Midbrain (tissue), 1 donor: Measurements from ENCODE around the gene BLACAT1.
"Not testable (repeated sequence)": the region's sequence is repeated elsewhere in the genome, so short reads cannot be mapped to it uniquely, and the experiment has no call there.

ENCODE experiments used
- DNase-seq: peaks from one replicate; lab custom pipeline; 2025; lab: John Stamatoyannopoulos, UW

The BLACAT1 gene

DNA sequence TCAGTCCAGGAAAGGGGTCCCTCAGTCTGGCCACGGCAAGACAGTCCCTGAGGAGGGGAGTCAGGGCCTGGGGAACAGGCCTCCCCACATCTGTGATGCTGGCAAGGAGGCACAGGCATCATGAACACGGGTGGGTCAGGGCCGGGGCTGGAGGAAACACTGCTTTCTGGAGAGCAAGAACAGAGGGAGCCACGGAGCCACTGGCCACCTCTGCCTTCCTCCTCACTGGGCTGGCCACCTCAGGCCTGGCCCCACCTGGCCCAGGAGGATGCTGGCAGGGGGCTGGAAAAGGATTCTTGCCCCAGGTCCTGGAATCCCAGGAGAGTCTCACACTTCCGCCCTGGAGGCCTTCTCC is 15.7 kb downstream of the BLACAT1 start:
- DNase-seq: no peak

DNA sequence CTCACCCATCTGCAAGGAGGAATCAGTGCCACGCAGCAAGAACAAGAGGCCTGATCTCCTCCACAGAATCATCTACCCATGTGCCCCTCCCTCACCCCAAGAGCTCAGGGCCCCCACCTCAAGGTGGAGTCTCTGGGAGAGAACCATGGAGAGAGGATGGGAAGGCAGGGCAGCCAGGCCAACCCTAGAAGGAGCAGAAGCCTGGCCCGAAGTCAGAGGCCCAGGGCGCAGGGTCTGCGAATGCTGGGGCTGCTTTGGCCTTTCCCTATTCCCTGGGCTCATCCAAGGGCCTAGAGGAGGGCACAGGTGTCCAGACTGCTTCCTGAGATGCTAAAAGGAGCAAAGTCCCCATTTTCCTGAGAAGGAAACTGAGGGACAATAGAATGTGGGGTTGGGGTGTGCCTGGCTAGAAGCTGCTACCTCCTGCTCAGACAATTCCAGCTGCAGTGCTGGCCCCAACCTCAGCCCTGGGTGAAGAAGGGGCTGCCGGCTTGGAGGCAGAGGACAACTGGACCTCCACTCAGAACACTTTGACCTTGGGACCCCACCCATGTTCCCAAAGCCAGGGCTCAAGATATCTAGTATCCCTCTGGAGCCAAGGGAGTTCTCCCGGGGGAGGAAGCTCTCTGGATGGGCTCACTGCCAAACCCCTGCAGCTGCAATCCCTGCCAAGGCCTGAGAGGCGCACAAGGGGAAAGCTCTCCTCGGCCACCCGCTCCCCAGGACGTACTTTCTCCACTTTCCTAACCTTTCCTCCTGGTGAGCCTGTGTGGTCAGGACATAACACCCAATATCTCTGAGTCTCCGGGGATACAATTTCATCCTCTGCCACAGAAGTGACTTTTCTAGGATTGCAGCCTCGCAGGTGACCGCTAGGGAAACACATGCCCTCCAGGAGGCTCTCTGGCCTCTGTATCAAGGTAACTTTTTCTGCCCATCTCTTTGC is 17.4 kb downstream of the BLACAT1 start:
- DNase-seq: peak; percentile 79

DNA sequence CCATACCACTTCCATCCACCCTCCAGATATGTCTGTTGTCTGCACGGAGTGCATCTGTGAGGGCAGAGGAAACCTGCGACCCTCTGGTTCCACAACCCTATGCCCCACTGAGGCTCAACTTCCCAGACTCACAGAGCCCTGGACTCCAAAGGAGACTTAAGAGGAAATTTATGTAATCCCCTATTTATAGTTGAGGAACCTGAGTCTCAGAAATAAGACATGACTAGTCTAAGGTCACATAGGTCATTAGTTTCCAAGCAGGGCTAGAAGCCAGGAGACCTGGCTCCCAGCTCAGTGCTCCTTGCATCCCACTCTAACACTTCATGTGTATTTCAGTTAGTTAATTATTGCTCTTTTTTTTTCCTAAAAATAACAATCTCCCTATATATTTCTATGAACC is 18.3 kb downstream of the BLACAT1 start:
- DNase-seq: no peak

DNA sequence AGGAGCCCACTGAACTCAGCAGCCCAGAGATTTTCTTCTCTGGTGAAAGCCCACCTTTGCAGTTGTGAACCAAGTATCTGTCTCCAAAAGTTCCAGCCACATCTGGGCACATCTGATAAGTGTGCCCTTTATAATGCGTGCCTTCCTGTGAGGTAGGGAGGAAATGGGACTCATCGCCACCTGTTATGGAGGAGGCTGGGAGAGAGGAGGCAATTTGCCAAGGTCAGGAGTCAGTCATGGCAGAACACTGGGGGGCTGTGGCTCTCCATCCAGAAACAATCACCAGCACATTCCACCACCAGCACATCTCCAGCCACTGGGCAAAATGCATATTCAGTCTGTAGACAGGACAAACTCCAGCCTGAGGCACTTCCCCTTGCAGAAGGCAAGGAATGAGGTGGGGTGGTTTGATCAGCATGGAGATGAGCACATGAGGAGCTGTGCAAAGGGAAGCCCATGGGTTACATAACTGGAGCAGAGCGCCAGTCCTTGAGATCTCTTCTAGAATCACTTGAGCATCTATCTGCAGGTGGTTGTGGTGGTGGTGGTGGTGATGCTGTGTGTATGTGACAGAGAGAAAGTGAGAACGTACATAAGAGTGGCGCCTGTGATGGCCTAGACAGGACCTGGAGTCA is 19.0 kb downstream of the BLACAT1 start:
- DNase-seq: no peak

DNA sequence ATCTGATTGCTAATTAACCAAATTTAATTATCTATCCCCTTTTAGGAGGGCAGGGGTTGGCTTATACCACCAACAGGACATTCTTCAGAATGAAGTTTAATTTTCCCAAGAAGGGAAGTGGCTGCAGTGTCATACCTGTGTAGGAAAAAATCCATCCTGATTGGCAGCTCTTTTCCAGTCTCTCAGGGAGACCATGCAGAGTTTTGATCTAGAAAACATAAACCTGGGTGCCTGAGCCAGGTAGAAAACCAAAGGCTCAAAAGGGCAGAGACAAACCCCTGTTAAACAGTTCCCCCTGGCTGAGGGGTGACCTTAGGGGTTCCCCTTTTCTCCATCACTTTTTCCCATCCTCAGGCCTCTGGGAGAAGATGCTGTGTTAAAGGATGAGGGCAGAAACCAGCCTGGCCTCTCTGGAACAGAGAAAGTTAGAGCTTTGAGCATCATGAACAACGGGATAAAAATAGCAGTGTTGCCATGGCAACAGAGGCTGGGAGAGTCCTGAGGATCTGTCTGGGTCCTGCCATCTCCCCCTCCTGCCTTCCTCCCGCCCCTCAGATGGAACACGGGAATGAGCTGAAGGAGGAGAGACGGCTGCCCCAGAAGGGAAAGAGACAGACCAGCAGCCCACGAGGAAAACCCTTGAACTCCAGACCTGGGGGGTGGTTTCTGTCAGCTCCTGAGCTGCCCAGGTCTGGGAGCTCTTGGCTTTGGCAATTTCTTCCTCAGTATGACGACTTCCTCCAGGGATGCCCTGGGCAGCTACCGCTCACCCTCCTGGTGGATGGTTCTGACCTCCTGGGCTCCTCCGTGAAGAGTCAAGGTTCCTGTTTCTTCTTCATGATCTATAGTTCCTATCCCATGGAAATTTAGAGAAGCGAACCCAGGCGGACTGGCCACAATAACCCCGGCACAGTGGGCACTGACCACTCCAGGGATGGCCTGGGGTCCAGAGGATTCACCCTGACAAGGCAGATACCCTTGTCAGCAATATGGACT is 20.0 kb downstream of the BLACAT1 start:
- DNase-seq: peak; percentile 18

DNA sequence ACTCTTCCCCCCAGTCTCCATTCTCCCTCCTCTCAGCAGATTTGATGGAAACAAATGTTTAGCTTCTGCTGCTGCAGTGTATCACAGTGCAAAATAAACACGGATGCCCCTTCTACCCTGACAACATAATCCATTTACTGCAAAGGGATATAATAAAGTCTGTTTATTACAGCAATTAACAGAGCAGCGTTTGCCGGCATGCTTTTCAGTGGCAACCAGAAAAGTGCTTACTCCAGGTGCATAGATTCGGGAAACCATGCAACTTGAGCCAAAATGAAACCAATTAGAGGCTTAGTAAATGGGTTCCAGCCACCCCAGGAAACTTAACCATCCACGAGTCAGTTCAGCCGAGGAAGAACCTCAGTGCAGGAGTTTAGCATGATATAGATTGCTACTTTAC is 21.1 kb downstream of the BLACAT1 start:
- DNase-seq: no peak

DNA sequence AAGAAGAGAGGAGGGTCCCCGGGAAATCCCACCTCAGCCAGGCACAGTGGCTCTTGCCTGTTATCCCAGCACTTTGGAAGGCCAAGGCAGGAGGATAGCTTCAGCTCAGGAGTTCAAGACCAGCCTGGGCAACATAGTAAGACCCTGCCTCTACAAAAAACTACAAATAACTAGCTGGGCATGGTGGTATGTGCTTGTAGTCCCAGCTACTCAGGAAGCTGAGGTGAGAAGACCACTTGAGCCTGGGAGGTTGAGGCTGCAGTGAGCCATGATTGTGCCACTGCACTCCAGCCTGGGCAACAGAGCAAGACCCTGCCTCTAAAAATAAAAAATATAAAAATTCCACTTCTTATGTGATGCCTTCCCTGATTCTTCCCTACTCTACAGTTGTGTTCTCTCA is 23.2 kb downstream of the BLACAT1 start:
- DNase-seq: not testable (repeated sequence)

DNA sequence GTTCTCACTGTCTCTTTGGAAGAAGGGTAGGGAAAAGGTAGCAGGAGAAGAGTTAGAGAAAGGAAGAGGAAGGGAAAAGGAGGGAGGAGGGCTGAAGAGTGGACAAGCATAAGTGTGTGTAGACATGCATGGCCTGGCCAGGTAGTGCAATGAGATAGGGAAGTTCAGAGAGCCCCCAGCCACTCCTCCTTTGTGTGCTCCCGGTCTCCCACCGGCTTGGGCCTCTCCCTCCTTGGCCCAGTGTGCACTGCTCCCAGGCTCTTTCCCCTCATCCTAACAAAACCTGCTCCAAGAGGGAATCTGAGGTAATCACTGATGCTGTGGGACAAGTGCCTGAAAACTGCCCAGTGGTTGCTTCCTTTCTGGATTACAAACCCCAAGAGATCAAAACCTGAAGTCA is 23.7 kb downstream of the BLACAT1 start:
- no peak for DNase-seq

DNA sequence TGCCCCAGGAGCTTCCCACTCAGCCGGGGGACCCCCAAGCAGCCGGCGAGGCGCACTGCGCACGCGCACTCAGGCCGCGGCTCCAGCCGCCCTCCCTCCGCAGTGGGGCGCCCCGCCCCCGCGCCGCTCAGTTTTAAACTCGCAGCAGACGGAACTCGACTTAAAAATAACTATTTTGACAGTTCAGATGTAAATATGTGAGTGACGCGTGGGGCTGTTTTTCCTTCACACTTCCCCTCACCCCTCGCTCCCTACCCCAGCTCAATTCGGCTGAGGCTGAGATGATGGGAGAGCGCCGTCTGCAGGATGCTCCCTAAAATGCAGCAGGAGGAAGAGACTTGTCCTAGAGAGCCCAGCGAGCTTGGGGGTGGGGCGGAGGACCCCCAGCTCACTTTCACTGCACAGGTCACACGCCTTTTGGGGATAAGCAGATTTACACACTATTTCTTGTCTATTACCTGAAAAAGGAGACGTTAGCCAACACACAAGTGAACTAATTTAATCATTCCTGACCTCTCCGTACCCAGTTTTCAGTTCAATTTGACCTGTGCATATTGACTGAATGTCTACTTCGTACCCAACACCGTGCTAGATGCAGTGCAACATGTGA is 25.0 kb downstream of the BLACAT1 start:
- peak; percentile 63 for DNase-seq

DNA sequence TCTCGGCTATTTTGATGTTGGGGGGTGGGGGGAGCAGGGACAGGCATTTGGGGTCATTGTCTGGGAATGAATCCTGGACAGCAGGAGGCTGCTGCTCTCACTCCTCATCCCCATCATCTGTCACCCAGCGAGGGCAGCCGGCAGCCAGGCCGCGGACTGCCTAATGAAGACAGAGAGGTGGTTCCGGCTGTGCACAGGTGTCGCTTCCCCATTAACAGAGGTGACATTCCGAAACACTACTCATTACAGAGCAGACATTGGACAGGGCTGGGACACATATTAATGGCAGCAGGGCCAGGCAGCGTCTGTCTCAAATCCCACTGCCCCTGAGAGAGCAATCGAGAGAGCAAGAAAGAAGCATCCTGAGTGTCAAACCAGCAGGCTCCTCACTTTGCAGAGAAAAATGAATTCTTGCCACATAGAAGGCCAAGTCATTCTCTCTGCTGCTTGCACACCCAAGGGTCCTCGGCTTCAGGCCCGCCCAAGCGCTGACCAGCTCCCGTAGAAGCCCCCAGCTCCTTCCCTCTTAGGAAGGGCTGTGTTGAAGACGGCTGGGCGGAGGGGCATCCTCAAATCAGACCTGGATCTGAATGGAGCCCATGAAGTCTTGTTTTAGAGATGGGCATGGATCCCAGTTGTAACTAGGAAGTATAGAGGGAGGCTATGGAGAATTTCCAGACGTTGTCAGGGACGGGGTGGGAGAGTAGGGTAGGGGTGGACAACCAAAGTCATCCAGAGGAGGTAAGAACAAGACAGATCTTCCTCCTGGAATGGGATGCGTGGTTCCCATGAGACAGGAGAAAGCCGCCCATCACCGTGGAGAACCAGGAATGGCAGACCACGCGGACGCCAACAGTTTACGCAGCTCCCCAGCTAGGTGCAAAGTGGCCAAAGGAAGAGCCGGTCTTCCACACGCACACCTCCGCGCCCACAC is 25.8 kb downstream of the BLACAT1 start:
- no peak for DNase-seq

DNA sequence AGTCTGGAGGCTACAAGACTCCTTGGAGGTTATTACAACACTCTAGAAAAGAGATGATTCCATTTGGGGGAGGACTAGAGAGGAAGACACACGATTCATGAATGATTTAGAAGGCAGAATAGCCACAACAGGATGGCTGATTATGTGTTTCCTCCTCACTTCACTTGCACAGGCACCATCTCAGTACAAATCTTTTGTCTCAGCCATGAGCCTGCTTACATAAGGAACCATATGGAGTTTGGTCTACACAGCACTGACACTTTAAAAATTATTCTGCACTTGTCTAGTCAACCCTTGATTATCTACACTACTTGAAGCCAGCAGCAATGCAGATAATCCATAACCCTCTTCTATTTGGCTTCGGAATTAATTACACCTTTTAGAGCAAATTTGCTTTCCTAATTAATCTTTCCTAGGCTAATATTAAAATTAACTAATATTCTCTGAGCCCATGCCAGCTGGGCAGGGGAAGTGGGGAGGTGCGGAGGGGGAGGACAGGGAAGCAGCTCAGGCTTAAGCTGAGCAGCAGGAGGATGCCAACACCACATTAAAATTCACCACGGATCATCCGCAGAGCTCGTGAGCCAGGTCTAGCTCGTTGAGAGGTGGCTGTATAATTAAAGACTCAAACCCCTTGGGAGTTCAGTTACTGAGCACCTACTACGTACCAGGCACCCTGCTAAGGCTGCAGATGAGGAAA is 30.8 kb downstream of the BLACAT1 start:
- no peak for DNase-seq

DNA sequence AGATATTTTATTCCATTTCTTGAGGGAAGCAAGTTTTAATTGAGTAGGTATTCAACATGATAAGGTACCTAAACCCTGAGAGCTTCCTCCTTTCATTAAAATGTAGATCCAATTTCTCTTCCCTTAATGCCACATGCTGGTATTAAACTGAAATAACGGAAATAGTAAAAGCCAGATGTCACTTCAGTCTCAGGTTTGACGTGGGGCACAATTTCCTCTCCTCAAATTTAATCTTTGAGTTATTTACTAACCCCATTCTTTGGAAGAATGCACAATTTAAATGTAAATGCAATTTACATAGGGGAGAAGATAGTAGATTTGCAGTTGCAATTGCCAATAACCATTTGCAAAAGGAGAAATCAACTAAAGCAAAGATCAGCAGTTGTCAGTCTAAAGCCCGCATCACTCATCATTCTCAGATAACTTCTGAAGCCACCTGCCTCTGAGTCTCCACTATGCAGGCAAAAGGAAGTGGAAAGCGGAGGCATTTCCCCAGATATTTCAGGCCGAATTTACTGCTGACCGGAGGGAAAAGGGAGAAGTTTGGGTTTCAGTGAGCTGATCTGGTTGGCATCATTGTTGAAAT is 31.9 kb downstream of the BLACAT1 start:
- DNase-seq: no peak

DNA sequence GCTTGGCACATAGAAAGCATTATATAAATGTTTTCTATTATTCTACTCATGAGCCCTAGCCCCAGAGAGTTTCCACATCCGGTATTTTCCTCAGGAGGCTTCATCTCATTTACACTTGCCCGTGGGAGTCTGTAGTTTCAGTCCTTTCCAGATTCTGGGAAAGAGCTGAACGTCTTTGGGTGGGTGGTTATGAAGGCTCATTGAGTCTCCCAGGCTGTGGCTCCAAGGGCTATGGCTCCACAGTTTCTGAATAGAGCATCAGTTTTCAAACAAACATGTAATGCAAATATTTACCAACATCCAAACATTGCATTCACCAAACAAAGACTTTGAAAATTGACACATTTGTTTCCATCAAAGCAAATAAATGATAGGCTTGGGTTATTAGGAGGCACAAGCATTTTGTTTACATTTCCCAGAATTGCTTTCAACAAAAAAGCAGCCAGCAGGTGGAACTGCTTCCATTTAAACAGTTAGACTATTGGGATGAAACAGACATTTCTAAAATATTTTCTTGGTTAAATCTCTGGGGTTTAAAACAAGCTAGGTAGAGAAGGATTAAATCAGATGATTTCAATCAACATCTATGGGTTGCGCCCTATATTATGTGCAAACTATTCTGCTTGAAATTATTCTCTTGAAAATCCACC is 32.7 kb downstream of the BLACAT1 start:
- DNase-seq: no peak

DNA sequence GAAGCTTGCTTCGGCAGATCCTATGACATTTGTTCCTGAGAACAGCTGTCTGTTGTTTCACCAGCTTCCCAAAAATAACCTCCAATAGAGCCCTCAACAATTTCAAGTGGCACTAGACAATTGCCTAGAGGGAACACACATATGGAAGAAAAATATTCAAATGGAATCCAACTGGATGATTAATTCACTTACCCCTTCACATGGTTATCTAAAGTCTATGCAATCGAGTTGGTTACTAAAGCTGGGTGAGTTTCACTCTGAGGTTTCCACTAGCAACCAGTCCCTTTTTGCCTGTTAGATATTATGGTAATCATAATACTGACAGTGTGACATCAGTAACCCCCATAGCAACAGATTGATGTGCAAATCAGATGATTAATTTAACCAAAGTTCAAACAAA is 34.0 kb downstream of the BLACAT1 start, which contains the start of gene LEMD1:
Gene LEMD1 (minus strand): TSS at position 259 of the 400 bp plus-strand sequence. CDS start 1,520 bp downstream, outside the sequence.
- DNase-seq: no peak

DNA sequence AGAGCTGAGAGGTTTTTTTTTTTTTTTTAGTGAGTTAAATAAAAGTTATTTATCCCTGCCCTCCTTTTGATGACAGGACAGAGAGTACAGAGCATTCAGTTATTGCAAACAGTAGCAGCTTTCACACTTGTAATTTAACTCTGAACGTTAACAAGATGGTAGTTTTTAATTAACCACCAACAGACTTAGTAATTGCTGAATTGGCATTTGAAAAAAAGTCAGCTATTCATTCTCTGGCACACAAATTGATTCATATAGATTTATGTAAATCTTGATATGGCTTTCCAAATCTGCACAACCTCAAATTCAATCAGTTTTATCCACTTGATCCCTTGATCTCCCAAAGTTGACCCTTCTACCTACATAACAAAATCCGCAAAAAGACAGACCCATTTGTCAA is 34.9 kb downstream of the BLACAT1 start:
- no peak for DNase-seq

DNA sequence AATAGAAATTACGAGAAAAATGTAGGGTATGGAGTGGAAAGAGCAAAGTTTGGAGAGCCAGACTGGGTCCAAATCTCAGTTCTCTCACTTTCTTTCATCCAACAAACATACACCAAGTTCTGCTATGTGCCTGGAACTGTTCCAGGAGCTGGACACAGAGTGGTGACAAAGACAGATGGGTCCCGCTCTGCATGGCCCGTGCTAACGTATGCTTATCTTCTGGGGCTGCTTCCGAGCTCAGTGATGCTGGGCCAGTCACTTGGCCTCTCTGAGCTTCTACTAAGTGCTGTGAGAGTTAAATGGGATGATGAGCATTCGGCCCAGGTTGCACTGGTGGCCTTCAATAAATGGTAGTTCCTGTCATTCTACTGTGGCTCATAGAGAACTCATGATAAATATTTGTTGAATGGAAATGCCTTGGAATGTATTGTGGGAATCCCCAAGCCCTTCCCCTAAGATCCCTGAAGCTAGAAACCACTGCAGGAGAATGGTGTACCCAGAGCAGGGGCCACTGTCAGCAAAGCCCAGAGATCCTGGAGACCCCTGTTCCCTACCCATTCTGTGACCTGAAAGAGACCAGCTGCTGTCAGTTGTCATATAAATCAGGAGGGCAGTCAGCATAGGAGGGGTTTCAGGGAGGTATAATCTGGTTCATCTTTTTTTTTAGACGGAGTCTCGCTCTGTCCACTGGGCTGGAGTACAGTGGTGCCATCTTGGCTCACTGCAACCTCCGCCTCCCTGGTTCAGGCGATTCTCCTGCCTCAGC is 37.8 kb downstream of the BLACAT1 start:
- DNase-seq: no peak

DNA sequence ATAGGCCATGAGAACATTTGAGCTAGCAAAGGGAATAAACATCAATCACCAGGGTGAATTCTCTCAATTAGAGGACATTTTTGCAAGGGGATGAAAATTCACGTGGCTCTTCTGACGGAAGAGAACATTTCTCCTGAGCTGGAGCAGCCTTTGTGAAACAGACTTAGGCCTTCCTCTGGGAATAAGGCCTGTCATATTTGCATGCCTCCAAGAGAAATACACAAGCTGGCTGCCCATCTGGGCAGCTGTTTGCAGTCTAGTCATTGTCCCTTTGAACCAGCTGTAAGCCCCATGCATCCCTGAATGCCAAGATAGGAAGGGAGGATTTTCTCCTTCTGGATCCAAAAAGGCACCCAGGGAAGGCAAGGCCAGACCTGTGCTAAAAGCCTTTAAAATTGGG is 39.5 kb downstream of the BLACAT1 start:
- no peak for DNase-seq

DNA sequence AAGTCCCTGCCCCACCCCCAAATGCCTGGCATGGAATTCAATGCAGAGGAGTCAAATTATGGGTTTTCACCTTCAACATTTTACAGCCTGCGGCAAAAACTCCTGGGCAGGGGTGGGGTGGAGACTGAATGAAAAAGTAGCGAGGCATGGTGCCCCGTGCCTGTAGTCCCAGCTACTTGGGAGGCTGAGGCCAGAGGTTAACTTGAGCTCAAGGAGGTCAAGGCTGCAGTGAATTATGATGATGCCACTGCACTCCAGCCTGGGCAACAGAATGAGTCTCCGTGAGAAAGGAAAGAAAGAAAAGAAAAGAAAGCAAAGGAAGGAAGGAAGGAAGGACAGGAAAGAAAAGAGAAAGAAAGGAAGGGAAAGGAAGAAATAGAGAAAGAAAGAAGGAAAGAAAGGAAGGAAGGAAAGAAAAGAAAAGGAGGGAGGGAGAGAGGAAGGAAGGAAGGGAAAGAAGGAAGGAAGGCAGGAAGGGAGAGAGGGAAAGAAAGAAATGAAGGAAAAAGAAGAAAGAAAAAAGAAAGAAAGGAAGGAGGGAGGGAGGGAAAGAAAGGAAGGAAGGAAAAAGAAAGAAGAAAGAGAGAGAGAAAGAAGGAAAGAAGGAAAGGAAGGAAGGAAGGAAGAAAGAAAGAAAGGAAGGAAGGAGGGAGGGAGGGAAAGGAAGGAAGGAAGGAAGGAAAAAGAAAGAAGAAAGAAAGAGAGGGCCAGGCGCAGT is 45.1 kb downstream of the BLACAT1 start:
- no peak for DNase-seq
